Testis (tissue), 3 donors: ENCODE results near the gene TTLL5. TPM values are rescaled to one million over a fixed set of nuclear protein-coding genes. Genes with fewer than 3 reads are reported as not detected.

Experiments
- DNase-seq: peaks from one replicate; pipeline ENCODE4 v3.0.0-alpha.2; 2019
- H3K27ac ChIP-seq, 2 donors: fragments of 200-600 bp; sonication (generic); one replicate each; pipeline ENCODE4 v1.5.1; 2019
- H3K27me3 ChIP-seq: fragments of 200-600 bp; sonication (generic); one replicate; pipeline ENCODE4 v1.5.1; 2019
- H3K36me3 ChIP-seq: fragments of 200-600 bp; sonication (generic); one replicate; pipeline ENCODE4 v1.5.1; 2017; ENCODE audit warnings: low read depth; ENCODE audit errors: missing control alignments
- H3K4me1 ChIP-seq: fragments of 200-600 bp; sonication (generic); one replicate; pipeline ENCODE4 v1.5.1; 2019
- H3K4me3 ChIP-seq, 2 donors: fragments of 200-600 bp; sonication (generic); one replicate each; pipeline ENCODE4 v1.5.1; 2017 to 2019
- H3K9me3 ChIP-seq: fragments of 200-600 bp; sonication (generic); one replicate; pipeline ENCODE4 v1.5.1; 2017
- CTCF ChIP-seq, 3 experiments: fragments of 450-650 bp in 2 of 3; fragments of 200-600 bp in 1 of 3; sonication (generic) in 1 of 3; IDR thresholded peaks; one replicate each; pipeline ENCODE4 v1.5.1; 2016 to 2019; ENCODE audit warnings: antibody characterized with exemption in 3 of 3, mild to moderate bottlenecking in 2 of 3, moderate library complexity in 1 of 3
- POLR2A ChIP-seq: fragments of 450-650 bp; IDR thresholded peaks from one replicate; pipeline ENCODE4 v1.6.1; 2017; ENCODE audit warnings: antibody characterized with exemption, mild to moderate bottlenecking, moderate library complexity
- WGBS, 2 donors: methylation state at CpG; one replicate each; pipeline ENCODE4 v1.1.5; 2018; 5-methylcytosine and 5-hydroxymethylcytosine counted together
- intact Hi-C: fragments of 100-400 bp; cut with DNase I; formaldehyde crosslinking; loops from one replicate; pipeline ENCODE4 v1.15.1; 2023; ENCODE audit warnings: low total_unique reads
- polyA plus RNA-seq: library from polyadenylated mRNA; stranded (reverse); fragments of 350-450 nt; fragmentation: Illumina TruSeq; extraction: RNeasy Lipid Tissue Mini Kit (QIAGEN cat#74804); gene quantifications from one replicate; pipeline ENCODE4 v1.2.3, GENCODE V29; 2014; ENCODE audit warnings: low read depth, low replicate concordance; ENCODE audit not compliant: insufficient read depth
- total RNA-seq, 2 donors: library from RNA; depleted of rRNA; stranded (reverse); fragments of >200 nt; gene quantifications; one replicate each; pipeline ENCODE4 v1.2.3, GENCODE V29; 2016

TTLL5 gene
- total and polyA plus RNA-seq, 3 donors from 2014 or later, result 112 to 318 (median 155) TPM

DNA sequence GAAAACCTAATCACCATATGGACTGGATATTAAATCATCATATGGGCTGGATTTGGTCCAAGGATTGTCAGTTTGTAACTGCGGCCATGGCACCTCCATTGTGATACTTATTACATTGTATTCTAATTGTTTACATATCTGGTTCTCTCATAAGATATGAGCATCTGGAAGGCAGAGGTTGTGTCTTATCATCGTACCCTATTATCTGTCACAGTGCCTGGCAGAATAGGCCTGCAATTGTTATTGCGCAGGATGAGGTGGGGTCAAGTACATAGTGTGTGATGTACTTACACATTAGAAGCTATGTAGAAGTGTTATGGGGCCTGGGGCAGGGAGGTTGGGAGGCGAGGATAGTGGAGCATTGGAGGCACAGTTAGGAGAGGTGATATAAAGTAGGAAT is 329.3 kb downstream of the TTLL5 start:
- no peak overlapping the region for H3K27ac ChIP-seq

DNA sequence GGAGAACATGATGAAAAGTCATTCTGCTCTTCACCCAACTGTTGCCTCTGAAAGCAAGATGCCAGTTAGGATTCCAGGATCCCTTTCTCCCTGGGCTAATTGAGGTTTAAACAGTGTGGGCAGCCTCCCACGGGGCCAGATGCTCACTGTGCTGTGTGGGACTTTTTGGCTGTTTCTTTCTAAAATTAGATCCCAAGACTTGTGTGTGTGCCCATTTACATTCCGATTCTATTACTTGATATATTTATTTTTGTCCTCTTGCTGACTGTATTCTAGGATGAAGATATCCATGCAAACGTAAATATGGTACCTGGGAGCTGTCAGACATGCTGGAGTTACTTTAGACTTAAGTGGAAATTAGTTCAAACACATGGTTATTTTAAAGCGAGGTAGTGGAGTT is 330.7 kb downstream of the TTLL5 start:
- no peaks in the 10 kb centered on the region for H3K9me3 ChIP-seq
- DNase-seq, result no peak
- no peak overlapping the region for H3K27ac ChIP-seq
- no peak overlapping the region for H3K4me3 ChIP-seq
- H3K4me1 ChIP-seq, result peaks cover 3% of the 10 kb centered on the region
- TF ChIP-seq POLR2A (no peak), CTCF (IDR thresholded peaks at IDR 0.05) (no peak)
- 66 to 72% methylated on average over 4 of the region's 4 CpGs for WGBS, 2 donors
- no peaks in the 10 kb centered on the region for H3K27me3 ChIP-seq
- intact Hi-C loops, result no loop called here
- H3K36me3 ChIP-seq, result no peaks in the 10 kb centered on the region

More for the DNA sequence above, 329.3 kb downstream of the TTLL5 start:
- peaks cover 5% of the 10 kb centered on the region for H3K4me1 ChIP-seq
- no peak for DNase-seq
- H3K36me3 ChIP-seq, result no peaks in the 10 kb centered on the region
- H3K27me3 ChIP-seq, result no peaks in the 10 kb centered on the region
- H3K4me3 ChIP-seq, result no peak overlapping the region
- TF ChIP-seq POLR2A (no peak), CTCF (IDR thresholded peaks at IDR 0.05) (no peak)
- intact Hi-C loops, result no loop called here
- WGBS, 2 donors, result 70 to 71% methylated on average over 4 of the region's 4 CpGs
- H3K9me3 ChIP-seq, result no peaks in the 10 kb centered on the region

DNA sequence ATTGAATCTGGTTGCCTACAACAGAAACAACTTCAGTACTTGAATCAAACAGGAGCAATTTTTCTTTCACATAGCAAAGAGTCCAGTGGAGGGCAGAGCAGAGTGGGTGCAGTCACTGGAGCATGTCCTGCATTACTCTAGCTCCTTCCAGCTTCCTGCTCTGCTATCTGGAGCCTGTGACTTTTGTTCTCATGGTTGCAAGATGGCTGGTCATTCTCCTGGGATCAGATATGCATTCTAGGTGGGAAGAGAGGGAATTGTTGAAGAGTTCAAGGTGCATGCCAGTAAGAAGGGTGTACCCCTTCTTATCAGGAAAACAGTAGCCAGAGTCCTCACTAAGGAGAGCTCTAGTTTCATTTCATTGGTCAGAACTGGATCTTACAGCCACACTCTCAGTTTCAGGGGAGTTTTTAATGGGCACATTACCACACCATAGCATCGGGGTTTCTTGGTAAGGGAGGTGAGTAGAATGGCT is 332.6 kb downstream of the TTLL5 start:
- H3K9me3 ChIP-seq, result no peaks in the 10 kb centered on the region
- no peak overlapping the region for H3K4me3 ChIP-seq
- no peak for DNase-seq
- no peaks in the 10 kb centered on the region for H3K36me3 ChIP-seq
- H3K27ac ChIP-seq, result no peak overlapping the region
- TF ChIP-seq POLR2A, result no peak
- TF ChIP-seq CTCF (IDR thresholded peaks at IDR 0.05), result no peak
- peaks cover 3% of the 10 kb centered on the region for H3K4me1 ChIP-seq
- intact Hi-C loops, result no loop called here
- WGBS, 2 donors, result 93 to 100% methylated on average over 1 of the region's 1 CpG
- no peaks in the 10 kb centered on the region for H3K27me3 ChIP-seq

- peaks cover 3% of the 10 kb centered on the region for H3K4me1 ChIP-seq
- peak; percentile 49 for DNase-seq
- WGBS, 2 donors, result 64 to 69% methylated on average over 17 of the region's 17 CpGs
- H3K4me3 ChIP-seq, result no peak overlapping the region
- no peaks in the 10 kb centered on the region for H3K27me3 ChIP-seq
- TF ChIP-seq CTCF (IDR thresholded peaks at IDR 0.05) (no peak), POLR2A (no peak)
- no peaks in the 10 kb centered on the region for H3K36me3 ChIP-seq
- H3K9me3 ChIP-seq, result no peaks in the 10 kb centered on the region
- intact Hi-C loops, result no loop called here
- peak overlapping the region; percentile 37 to 65 for H3K27ac ChIP-seq
Measured at GRCh38 chr14:75995372-75996041, 334.5 kb downstream of the TTLL5 start.

GRCh38 chr14:75996488-75996887 is 335.4 kb downstream of the TTLL5 start:
- intact Hi-C loops, result no loop called here
- no peak overlapping the region for H3K4me3 ChIP-seq
- WGBS, 2 donors, result 83 to 88% methylated on average over 1 of the region's 1 CpG
- H3K4me1 ChIP-seq, result peaks cover 3% of the 10 kb centered on the region
- no peaks in the 10 kb centered on the region for H3K27me3 ChIP-seq
- H3K36me3 ChIP-seq, result no peaks in the 10 kb centered on the region
- H3K27ac ChIP-seq, result peak overlapping the region in 1 of 2 donors; percentile 65
- DNase-seq, result no peak
- no peaks in the 10 kb centered on the region for H3K9me3 ChIP-seq
- no peak for TF ChIP-seq POLR2A
- TF ChIP-seq CTCF (IDR thresholded peaks at IDR 0.05), result no peak
